Mesenchymal stem cell (in vitro differentiated cells and primary cell): ENCODE data around the gene CRB1.

ENCODE experiments used
- DNase-seq: peaks from one replicate; pipeline ENCODE4 v3.0.0-alpha.2; 2013
- H2AFZ ChIP-seq: one replicate; pipeline ENCODE4 v1.6.1; 2013; ENCODE audit warnings: low read depth, mild to moderate bottlenecking, control low read depth, inconsistent platforms, low read length, moderate library complexity
- H2AK5ac ChIP-seq: 2 replicates; pipeline ENCODE4 v1.6.1; 2013; ENCODE audit warnings: low read length, moderate library complexity, mild to moderate bottlenecking, inconsistent platforms; ENCODE audit not compliant: severe bottlenecking
- H2BK120ac ChIP-seq: one replicate; pipeline ENCODE4 v1.6.1; 2013; ENCODE audit warnings: low read depth, mild to moderate bottlenecking, inconsistent platforms, low read length, moderate library complexity
- H2BK12ac ChIP-seq, 2 experiments: one replicate each; pipeline ENCODE4 v1.6.1; 2013; ENCODE audit warnings: inconsistent platforms in 2 of 2, low read length in 2 of 2, mild to moderate bottlenecking in 2 of 2, moderate library complexity in 2 of 2, control low read depth in 1 of 2
- H2BK15ac ChIP-seq: one replicate; pipeline ENCODE4 v1.6.1; 2013; ENCODE audit warnings: mild to moderate bottlenecking, low read depth, inconsistent platforms; ENCODE audit not compliant: poor library complexity, severe bottlenecking
- H2BK5ac ChIP-seq: 2 replicates; pipeline ENCODE4 v1.6.1; 2013; ENCODE audit warnings: low read depth, mild to moderate bottlenecking, low read length, control low read depth, inconsistent platforms; ENCODE audit not compliant: poor library complexity, severe bottlenecking
- H3K14ac ChIP-seq, 2 experiments: one replicate each; pipeline ENCODE4 v1.6.1; 2013; ENCODE audit warnings: inconsistent platforms in 2 of 2, low read length in 2 of 2, control low read depth in 1 of 2, mild to moderate bottlenecking in 1 of 2, moderate library complexity in 1 of 2
- H3K18ac ChIP-seq, 2 experiments: one replicate each; pipeline ENCODE4 v1.6.1; 2013; ENCODE audit warnings: inconsistent platforms in 2 of 2, low read length in 2 of 2, control low read depth in 1 of 2, low read depth in 1 of 2, mild to moderate bottlenecking in 1 of 2
- H3K23ac ChIP-seq, 2 experiments: one replicate each; pipeline ENCODE4 v1.6.1; 2013; ENCODE audit warnings: inconsistent platforms in 2 of 2, low read length in 2 of 2, mild to moderate bottlenecking in 2 of 2, moderate library complexity in 2 of 2, control low read depth in 1 of 2
- H3K27ac ChIP-seq: 2 replicates; pipeline ENCODE4 v1.5.1; 2013; ENCODE audit warnings: mild to moderate bottlenecking, moderate library complexity, low read length, control low read depth, inconsistent platforms; ENCODE audit not compliant: poor library complexity, severe bottlenecking
- H3K27me3 ChIP-seq, 2 experiments: 2 replicates each; pipeline versions ENCODE4 v1.6.1 to v1.7.0; 2013; ENCODE audit warnings: low read length in 2 of 2, mild to moderate bottlenecking in 2 of 2, moderate library complexity in 2 of 2, control low read depth in 1 of 2, inconsistent platforms in 1 of 2; ENCODE audit not compliant: control insufficient read depth in 1 of 2, insufficient read depth in 1 of 2
- H3K36me3 ChIP-seq, 2 experiments: 2 replicates each; pipeline versions ENCODE4 v1.6.1 to v1.7.0; 2013; ENCODE audit warnings: low read length in 2 of 2, control low read depth in 1 of 2, inconsistent platforms in 1 of 2, low read depth in 1 of 2, mild to moderate bottlenecking in 1 of 2; ENCODE audit not compliant: insufficient read depth in 2 of 2, control insufficient read depth in 1 of 2
- H3K4ac ChIP-seq, 2 experiments: one replicate each; pipeline ENCODE4 v1.6.1; 2013; ENCODE audit warnings: inconsistent platforms in 2 of 2, low read length in 2 of 2, mild to moderate bottlenecking in 2 of 2, moderate library complexity in 2 of 2, control low read depth in 1 of 2, low read depth in 1 of 2
- H3K4me1 ChIP-seq: 2 replicates; pipeline ENCODE4 v1.6.1; 2013; ENCODE audit warnings: low read depth, low read length, control low read depth; ENCODE audit not compliant: control insufficient read depth, insufficient read depth
- H3K4me2 ChIP-seq: 2 replicates; pipeline ENCODE4 v1.6.1; 2013; ENCODE audit warnings: low read length, mild to moderate bottlenecking, inconsistent platforms; ENCODE audit not compliant: poor library complexity, severe bottlenecking
- H3K4me3 ChIP-seq, 2 experiments: 2 replicates each; pipeline versions ENCODE4 v1.5.1 to v1.7.0; 2013; ENCODE audit warnings: low read length in 2 of 2, mild to moderate bottlenecking in 2 of 2, control low read depth in 1 of 2, low read depth in 1 of 2; ENCODE audit not compliant: insufficient read depth in 1 of 2
- H3K79me1 ChIP-seq: replicated peaks from 2 replicates; pipeline ENCODE4 v1.6.1; 2013; ENCODE audit warnings: mild to moderate bottlenecking, control low read depth, low read length, inconsistent platforms; ENCODE audit not compliant: poor library complexity, severe bottlenecking
- H3K9ac ChIP-seq: 2 replicates; pipeline ENCODE4 v1.7.0; 2013; ENCODE audit warnings: mild to moderate bottlenecking, low read length, moderate library complexity
- H3K9me3 ChIP-seq: 2 replicates; pipeline ENCODE4 v1.7.0; 2013; ENCODE audit warnings: mild to moderate bottlenecking, low read length; ENCODE audit not compliant: control insufficient read depth
- H4K8ac ChIP-seq: one replicate; pipeline ENCODE4 v1.6.1; 2013; ENCODE audit warnings: inconsistent platforms, mild to moderate bottlenecking, low read length, moderate library complexity
- H4K91ac ChIP-seq: one replicate; pipeline ENCODE4 v1.6.1; 2013; ENCODE audit warnings: mild to moderate bottlenecking, low read length, inconsistent platforms
- WGBS: methylation state at CpG from one replicate; pipeline ENCODE4 v1.1.7; 2013; ENCODE audit warnings: mixed read lengths; 5-methylcytosine and 5-hydroxymethylcytosine counted together

The CRB1 gene

GRCh38 chr1:197384471-197384870, 116.4 kb downstream of the CRB1 start:
- no peak overlapping the region for H2AK5ac ChIP-seq
- H3K4me1 ChIP-seq, result no peaks in the 10 kb centered on the region
- no peaks in the 10 kb centered on the region for H3K79me1 ChIP-seq
- peak overlapping the region; percentile 34 for H2BK120ac ChIP-seq
- H3K14ac ChIP-seq, result no peak overlapping the region
- H3K4me2 ChIP-seq, result no peak overlapping the region
- no peak overlapping the region for H3K4ac ChIP-seq
- H3K4me3 ChIP-seq, result no peak overlapping the region
- H2BK12ac ChIP-seq, result no peak overlapping the region
- no peak overlapping the region for H2BK5ac ChIP-seq
- H2AFZ ChIP-seq, result no peak overlapping the region
- H3K27ac ChIP-seq, result no peak overlapping the region
- no peaks in the 10 kb centered on the region for H3K9me3 ChIP-seq
- H3K18ac ChIP-seq, result no peak overlapping the region
- H2BK15ac ChIP-seq, result no peak overlapping the region
- H4K8ac ChIP-seq, result no peak overlapping the region
- 77% methylated on average over 5 of the region's 6 CpGs for WGBS
- H3K27me3 ChIP-seq, result no peaks in the 10 kb centered on the region
- H4K91ac ChIP-seq, result no peak overlapping the region
- H3K9ac ChIP-seq, result no peak overlapping the region
- no peak for DNase-seq
- H3K36me3 ChIP-seq, result no peaks in the 10 kb centered on the region
- H3K23ac ChIP-seq, result no peak overlapping the region

DNA sequence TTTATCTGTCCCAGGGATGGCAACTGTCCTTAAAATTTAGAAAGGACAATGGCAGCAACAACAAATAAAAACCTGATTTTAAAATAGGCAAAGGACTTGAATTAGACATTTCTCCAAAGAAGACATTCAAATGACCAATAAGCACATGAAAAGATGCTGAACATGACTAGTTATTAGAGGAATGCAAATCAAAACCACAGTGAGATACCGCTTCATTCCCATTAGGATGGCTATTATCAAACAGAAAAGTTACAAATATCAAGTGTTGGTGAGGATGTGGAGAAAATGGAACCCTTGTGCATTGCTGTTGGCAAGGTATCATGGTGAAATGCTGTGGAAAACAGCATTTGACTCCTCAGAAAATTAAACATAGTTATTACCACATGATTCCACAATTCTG, 120.7 kb downstream of the CRB1 start:
- Histone ChIP-seq H2BK15ac (no peak overlapping the region), H2BK120ac (no peak overlapping the region), H2AK5ac (no peak overlapping the region), H3K27ac (no peak overlapping the region), H3K9me3 (no peaks in the 10 kb centered on the region), H3K4me1 (no peaks in the 10 kb centered on the region), H3K14ac (no peak overlapping the region), H3K36me3 (no peaks in the 10 kb centered on the region), H3K9ac (no peak overlapping the region), H2BK12ac (no peak overlapping the region), H3K4me3 (no peak overlapping the region), H3K27me3 (no peaks in the 10 kb centered on the region), H4K8ac (no peak overlapping the region), H2AFZ (no peak overlapping the region), H3K4ac (no peak overlapping the region), H3K79me1 (no peaks in the 10 kb centered on the region), H4K91ac (no peak overlapping the region), H2BK5ac (no peak overlapping the region), H3K18ac (no peak overlapping the region), H3K23ac (no peak overlapping the region), H3K4me2 (no peak overlapping the region)
- no peak for DNase-seq
- WGBS, result no CpG with 5 or more reads among the region's 1 CpG

GRCh38 chr1:197390856-197391255, 122.8 kb downstream of the CRB1 start:
- H3K4me1 ChIP-seq, result no peaks in the 10 kb centered on the region
- no peak overlapping the region for H3K4me2 ChIP-seq
- H3K36me3 ChIP-seq, result no peaks in the 10 kb centered on the region
- H3K9ac ChIP-seq, result no peak overlapping the region
- H3K14ac ChIP-seq, result no peak overlapping the region
- no peak overlapping the region for H2BK15ac ChIP-seq
- WGBS, result 100% methylated on average over 1 of the region's 2 CpGs
- no peaks in the 10 kb centered on the region for H3K79me1 ChIP-seq
- H2BK5ac ChIP-seq, result no peak overlapping the region
- no peaks in the 10 kb centered on the region for H3K27me3 ChIP-seq
- H3K23ac ChIP-seq, result no peak overlapping the region
- H3K9me3 ChIP-seq, result no peaks in the 10 kb centered on the region
- H4K91ac ChIP-seq, result no peak overlapping the region
- H4K8ac ChIP-seq, result no peak overlapping the region
- no peak overlapping the region for H3K18ac ChIP-seq
- H3K4me3 ChIP-seq, result no peak overlapping the region
- H2BK120ac ChIP-seq, result no peak overlapping the region
- no peak overlapping the region for H2AFZ ChIP-seq
- H2AK5ac ChIP-seq, result no peak overlapping the region
- no peak overlapping the region for H3K27ac ChIP-seq
- no peak overlapping the region for H3K4ac ChIP-seq
- no peak for DNase-seq
- no peak overlapping the region for H2BK12ac ChIP-seq

- H3K9me3 ChIP-seq, result no peaks in the 10 kb centered on the region
- no peak overlapping the region for H4K91ac ChIP-seq
- WGBS, result 74% methylated on average over 3 of the region's 3 CpGs
- no peak overlapping the region for H2AFZ ChIP-seq
- no peaks in the 10 kb centered on the region for H3K27me3 ChIP-seq
- H2BK15ac ChIP-seq, result no peak overlapping the region
- H3K23ac ChIP-seq, result no peak overlapping the region
- no peak overlapping the region for H3K4me3 ChIP-seq
- no peak overlapping the region for H2AK5ac ChIP-seq
- peak; percentile 50 for DNase-seq
- no peak overlapping the region for H3K4me2 ChIP-seq
- H4K8ac ChIP-seq, result no peak overlapping the region
- no peak overlapping the region for H2BK5ac ChIP-seq
- no peaks in the 10 kb centered on the region for H3K36me3 ChIP-seq
- no peak overlapping the region for H3K4ac ChIP-seq
- no peak overlapping the region for H2BK120ac ChIP-seq
- H3K27ac ChIP-seq, result no peak overlapping the region
- H2BK12ac ChIP-seq, result no peak overlapping the region
- H3K9ac ChIP-seq, result no peak overlapping the region
- H3K4me1 ChIP-seq, result no peaks in the 10 kb centered on the region
- no peak overlapping the region for H3K14ac ChIP-seq
- peak overlapping the region in 1 of 2 experiments; percentile 4 for H3K18ac ChIP-seq
- no peaks in the 10 kb centered on the region for H3K79me1 ChIP-seq
Measured at GRCh38 chr1:197391303-197392226, 123.5 kb downstream of the CRB1 start.
